GM18499 (cell line): ENCODE results near the gene PRPS2.

ENCODE experiments used
- ATAC-seq: cut with Tn5 transposase; IDR thresholded peaks from one replicate; pipeline ENCODE4 v1.9.1; 2021; ENCODE audit warnings: moderate number of reproducible peaks; ENCODE audit not compliant: insufficient read depth, unreplicated experiment

Gene PRPS2

GRCh38 chrX:12811658-12812057 lies 20.4 kb downstream of the PRPS2 start:
- ATAC-seq = no peak

- ATAC-seq = no peak
These were observed 23.2 kb downstream of the PRPS2 start for GRCh38 chrX:12814420-12814819.

- ATAC-seq = no peak
These were observed 26.3 kb downstream of the PRPS2 start for GRCh38 chrX:12817528-12817927.

GRCh38 chrX:12819222-12819621 lies 28.0 kb downstream of the PRPS2 start:
- no peak for ATAC-seq

GRCh38 chrX:12820737-12821136 lies 29.5 kb downstream of the PRPS2 start:
- ATAC-seq = no peak

- ATAC-seq = no peak
These were observed 33.7 kb downstream of the PRPS2 start for GRCh38 chrX:12824944-12825343.

- no peak for ATAC-seq
These were observed 34.6 kb downstream of the PRPS2 start for GRCh38 chrX:12825801-12826200.

- ATAC-seq = no peak
These were observed 52.0 kb downstream of the PRPS2 start for GRCh38 chrX:12843061-12843667.

GRCh38 chrX:12843668-12844279 lies 52.6 kb downstream of the PRPS2 start:
- ATAC-seq = peak; percentile 84

GRCh38 chrX:12844319-12844718 lies 53.1 kb downstream of the PRPS2 start:
- ATAC-seq = no peak

GRCh38 chrX:12865359-12865758 lies 74.1 kb downstream of the PRPS2 start:
- ATAC-seq = no peak

- no peak for ATAC-seq
These were observed 75.5 kb downstream of the PRPS2 start, which contains the start of gene TLR7 for GRCh38 chrX:12866451-12867377. TSS of gene TLR7 (plus strand) at chrX:12867072. CDS start at chrX:12867579, 507 bp downstream.

GRCh38 chrX:12867685-12868084 lies 76.5 kb downstream of the PRPS2 start:
- ATAC-seq = no peak

- ATAC-seq = no peak
These were observed 77.5 kb downstream of the PRPS2 start for GRCh38 chrX:12868747-12869146.

- no peak for ATAC-seq
These were observed 80.0 kb downstream of the PRPS2 start for GRCh38 chrX:12871257-12871656.

- ATAC-seq = no peak
These were observed 81.5 kb downstream of the PRPS2 start for GRCh38 chrX:12872741-12873140.
